Measurements from ENCODE around the gene TMEM240.
"Not testable (repeated sequence)": the region's sequence is repeated elsewhere in the genome, so short reads cannot be mapped to it uniquely, and the experiment has no call there.

Gene TMEM240

GRCh38 chr1:1559066-1559465, 18.6 kb upstream of the TMEM240 start:
- no peak for DNase-seq (ENCODE audit: low read depth, low spot score)
- TF ChIP-seq, protein P1, sequence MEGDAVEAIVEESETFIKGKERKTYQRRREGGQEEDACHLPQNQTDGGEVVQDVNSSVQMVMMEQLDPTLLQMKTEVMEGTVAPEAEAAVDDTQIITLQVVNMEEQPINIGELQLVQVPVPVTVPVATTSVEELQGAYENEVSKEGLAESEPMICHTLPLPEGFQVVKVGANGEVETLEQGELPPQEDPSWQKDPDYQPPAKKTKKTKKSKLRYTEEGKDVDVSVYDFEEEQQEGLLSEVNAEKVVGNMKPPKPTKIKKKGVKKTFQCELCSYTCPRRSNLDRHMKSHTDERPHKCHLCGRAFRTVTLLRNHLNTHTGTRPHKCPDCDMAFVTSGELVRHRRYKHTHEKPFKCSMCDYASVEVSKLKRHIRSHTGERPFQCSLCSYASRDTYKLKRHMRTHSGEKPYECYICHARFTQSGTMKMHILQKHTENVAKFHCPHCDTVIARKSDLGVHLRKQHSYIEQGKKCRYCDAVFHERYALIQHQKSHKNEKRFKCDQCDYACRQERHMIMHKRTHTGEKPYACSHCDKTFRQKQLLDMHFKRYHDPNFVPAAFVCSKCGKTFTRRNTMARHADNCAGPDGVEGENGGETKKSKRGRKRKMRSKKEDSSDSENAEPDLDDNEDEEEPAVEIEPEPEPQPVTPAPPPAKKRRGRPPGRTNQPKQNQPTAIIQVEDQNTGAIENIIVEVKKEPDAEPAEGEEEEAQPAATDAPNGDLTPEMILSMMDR (IDR thresholded peaks at IDR 0.05; ENCODE audit: insufficient read depth, low read length, missing control alignments): no peak
- POLR2A ChIA-PET: no interaction called here
- CTCF ChIA-PET: interaction anchor here (1.0 kb wide), 1 partner anchor 39 kb away, joined by 3 read pairs; no protein-coding TSS in a partner anchor
- no peak overlapping the region for H3K4me3 ChIP-seq (ENCODE audit: low read depth, low read length)

DNA sequence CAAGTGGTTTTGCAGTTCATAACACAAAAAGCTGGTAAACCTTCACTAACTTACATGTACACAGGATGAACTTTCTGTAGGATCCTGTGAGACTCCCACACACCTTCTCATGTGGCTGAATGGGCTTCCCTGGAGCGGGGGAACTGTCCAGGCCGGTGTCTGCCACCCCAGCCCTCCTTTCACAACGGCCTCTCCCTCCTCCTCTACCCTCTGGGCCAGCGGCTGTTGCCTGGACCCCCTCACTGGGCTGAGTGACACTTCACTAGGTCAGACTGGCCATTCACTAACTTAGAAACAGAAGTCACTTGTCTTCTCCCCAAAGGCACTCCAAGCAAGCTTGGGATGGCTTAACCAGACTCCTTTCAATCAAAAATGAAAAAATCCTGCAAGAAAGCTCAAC, 18.2 kb upstream of the TMEM240 start:
- DNase-seq (ENCODE audit: low read depth, low spot score): no peak
- ChIA-PET CTCF (interaction anchor here (1.0 kb wide), 1 partner anchor 39 kb away, joined by 3 read pairs; no protein-coding TSS in a partner anchor), POLR2A (no interaction called here)
- TF ChIP-seq, protein P1 (IDR thresholded peaks at IDR 0.05; ENCODE audit: insufficient read depth, low read length, missing control alignments): no peak
- H3K4me3 ChIP-seq (ENCODE audit: low read depth, low read length): no peak overlapping the region

GRCh38 chr1:1557688-1558087, 17.3 kb upstream of the TMEM240 start:
- POLR2A ChIA-PET; DNase-seq (ENCODE audit: low read depth, low spot score); H3K4me3 ChIP-seq (ENCODE audit: low read depth, low read length): not testable (repeated sequence)
- CTCF ChIA-PET: interaction anchor here (0.8 to 1.5 kb wide), 2 partner anchors 8 to 9 kb away, joined by 3 to 4 read pairs; no protein-coding TSS in a partner anchor

- not testable (repeated sequence) for H3K4me3 ChIP-seq (ENCODE audit: low read depth, low read length); DNase-seq (ENCODE audit: low read depth, low spot score)
- POLR2A ChIA-PET: interaction anchor here (0.6 kb wide), 1 partner anchor 42 kb away, joined by 3 read pairs; no protein-coding TSS in a partner anchor
- CTCF ChIA-PET: interaction anchor here (0.8 to 1.5 kb wide), 2 partner anchors 9 kb away, joined by 3 to 4 read pairs; no protein-coding TSS in a partner anchor
Observed at GRCh38 chr1:1556961-1557360, 16.5 kb upstream of the TMEM240 start.

- DNase-seq (ENCODE audit: low read depth, low spot score): no peak
- ChIA-PET POLR2A (interaction anchor here (0.6 kb wide), 1 partner anchor 42 kb away, joined by 3 read pairs; no protein-coding TSS in a partner anchor), CTCF (interaction anchor here (1.5 kb wide), 2 partner anchors 9 to 15 kb away, joined by 4 read pairs; no protein-coding TSS in a partner anchor)
- TF ChIP-seq, protein P1 (IDR thresholded peaks at IDR 0.05; ENCODE audit: insufficient read depth, low read length, missing control alignments): no peak
- no peak overlapping the region for H3K4me3 ChIP-seq (ENCODE audit: low read depth, low read length)
Observed at GRCh38 chr1:1556505-1556904, 16.1 kb upstream of the TMEM240 start.

DNA sequence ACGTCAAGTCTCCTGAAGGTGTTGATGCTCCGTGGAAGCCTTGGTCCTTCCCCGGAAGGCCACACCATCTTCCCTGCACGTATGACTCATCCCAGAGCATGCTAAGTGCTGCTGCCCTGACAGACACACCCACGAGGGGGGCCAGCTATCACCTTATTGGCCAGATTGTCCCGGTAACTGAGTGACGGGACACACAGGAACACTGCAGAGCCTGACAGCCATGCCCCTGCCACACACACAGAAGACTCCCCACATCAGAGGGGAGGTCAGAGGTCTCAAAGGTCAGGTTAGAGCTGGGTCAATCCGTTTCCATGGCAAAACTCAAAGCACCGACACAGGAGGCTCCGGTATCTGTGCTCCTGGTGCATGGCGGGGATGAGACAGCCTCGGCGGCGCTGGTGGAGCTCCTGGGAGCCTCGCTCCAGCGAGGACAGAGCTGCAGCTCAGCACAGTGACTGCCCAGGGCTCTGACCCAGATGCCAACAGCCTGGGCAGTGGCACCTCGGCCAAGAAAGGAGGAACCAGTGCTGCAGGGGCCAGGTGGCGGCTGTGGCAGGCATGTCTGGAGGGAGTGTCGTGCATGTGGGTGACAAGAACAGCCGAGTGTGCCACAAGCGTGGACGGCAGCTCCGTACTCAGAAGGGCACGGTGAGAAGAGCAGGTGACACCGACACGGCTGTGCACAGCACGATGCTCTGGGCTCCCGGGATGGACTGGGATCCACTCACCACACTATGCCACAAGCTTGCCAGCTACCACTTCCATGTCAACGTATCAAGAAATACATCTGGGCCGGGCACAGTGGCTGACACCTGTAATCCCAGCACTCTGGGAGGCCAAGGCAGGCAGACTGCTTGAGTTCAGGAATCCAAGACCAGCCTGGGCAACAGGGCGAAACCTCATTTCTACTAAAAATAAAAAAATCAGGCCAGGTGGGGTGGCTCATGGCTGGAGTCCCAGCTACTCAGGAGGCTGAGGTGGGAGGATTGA, 14.8 kb upstream of the TMEM240 start:
- TF ChIP-seq, protein P1 (IDR thresholded peaks at IDR 0.05; ENCODE audit: insufficient read depth, low read length, missing control alignments): no peak
- ChIA-PET POLR2A (no interaction called here), CTCF (interaction anchor here (1.0 to 1.5 kb wide), 2 partner anchors 14 to 50 kb away, joined by 3 to 4 read pairs; no protein-coding TSS in a partner anchor)
- H3K4me3 ChIP-seq (ENCODE audit: low read depth, low read length): no peak overlapping the region
- DNase-seq (ENCODE audit: low read depth, low spot score): peak; percentile 34

GRCh38 chr1:1554550-1554925, 14.1 kb upstream of the TMEM240 start:
- CTCF ChIA-PET: interaction anchor here (1.0 kb wide), 1 partner anchor 49 kb away, joined by 3 read pairs; no protein-coding TSS in a partner anchor
- TF ChIP-seq, protein P1 (IDR thresholded peaks at IDR 0.05; ENCODE audit: insufficient read depth, low read length, missing control alignments): no peak
- no peak for DNase-seq (ENCODE audit: low read depth, low spot score)
- POLR2A ChIA-PET: no interaction called here
- no peak overlapping the region for H3K4me3 ChIP-seq (ENCODE audit: low read depth, low read length)
